ENCODE measurements around the gene PKNOX2. TPM values are rescaled to one million over a fixed set of nuclear protein-coding genes. Genes with fewer than 3 reads are reported as not detected.

PKNOX2 gene
- total RNA-seq, 4 donors from 2014 or later = 0.27 to 4.8 (median 0.75) TPM; not detected in 1

- in situ Hi-C loops (cut with MboI; ENCODE audit: low pct_ligation_motif_present in 1 of 4, low pct_unique_long_range_greater_than_20kb in 1 of 4, low sequenced_read_pairs in 3 of 4) (loop anchor here in 3 of 4 donors (10.0 to 25.0 kb wide), 2 partner anchors 168 to 176 kb away; no protein-coding TSS in a partner anchor), intact Hi-C loops (cut with DNase I; ENCODE audit: low total_unique reads) (no loop called here)
- no peaks in the 10 kb centered on the region for H3K36me3 ChIP-seq
- H3K4me3 ChIP-seq = no peak overlapping the region
- TF ChIP-seq POLR2AphosphoS5 (IDR thresholded peaks at IDR 0.05) (peak in 1 of 3 donors; percentile 22), POLR2A (IDR thresholded peaks at IDR 0.05) (no peak), EP300 (IDR thresholded peaks at IDR 0.05; ENCODE audit: low read depth) (no peak), CTCF (IDR thresholded peaks at IDR 0.05) (no peak)
- H3K27ac ChIP-seq = peak overlapping the region; percentile 72 to 91 (median 84)
- no peaks in the 10 kb centered on the region for H3K9me3 ChIP-seq
- no peak for DNase-seq
- peaks cover 51% of the 10 kb centered on the region for H3K27me3 ChIP-seq
- peaks cover 4 to 53% (median 16%) of the 10 kb centered on the region in 4 donors for H3K4me1 ChIP-seq
- 61 to 63% methylated on average over 13 to 14 of the region's 14 CpGs for WGBS, 2 donors (ENCODE audit: low coverage in 1 of 2)
Observed at GRCh38 chr11:125168918-125169456, 4.4 kb downstream of the PKNOX2 start.

- H3K4me3 ChIP-seq = no peak overlapping the region
- in situ Hi-C loops (cut with MboI; ENCODE audit: low pct_ligation_motif_present in 1 of 4, low pct_unique_long_range_greater_than_20kb in 1 of 4, low sequenced_read_pairs in 3 of 4) = loop anchor here in 2 of 4 donors (25.0 kb wide), 1 partner anchor 167 kb away; no protein-coding TSS in a partner anchor
Observed at GRCh38 chr11:125170001-125170509, 5.5 kb downstream of the PKNOX2 start.

GRCh38 chr11:125170510-125171031 is 6.0 kb downstream of the PKNOX2 start:
- H3K4me3 ChIP-seq = no peak overlapping the region
- intact Hi-C loops (cut with DNase I; ENCODE audit: low total_unique reads) = no loop called here
- TF ChIP-seq EP300 (IDR thresholded peaks at IDR 0.05; ENCODE audit: low read depth) (no peak), CTCF (IDR thresholded peaks at IDR 0.05) (no peak), POLR2A (IDR thresholded peaks at IDR 0.05) (no peak), POLR2AphosphoS5 (IDR thresholded peaks at IDR 0.05) (no peak)
- H3K27ac ChIP-seq = peak overlapping the region; percentile 72 to 91 (median 84)
- H3K27me3 ChIP-seq = peaks cover 42% of the 10 kb centered on the region
- in situ Hi-C loops (cut with MboI; ENCODE audit: low pct_ligation_motif_present in 1 of 4, low pct_unique_long_range_greater_than_20kb in 1 of 4, low sequenced_read_pairs in 3 of 4) = loop anchor here in 2 of 4 donors (25.0 kb wide), 1 partner anchor 167 kb away; no protein-coding TSS in a partner anchor
- DNase-seq = no peak
- 53% methylated on average over 12 of the region's 12 CpGs; no CpG with 5 or more reads in 1 of the 2 donors for WGBS, 2 donors (ENCODE audit: low coverage in 1 of 2)
- no peaks in the 10 kb centered on the region for H3K9me3 ChIP-seq
- peaks cover 4 to 42% (median 12%) of the 10 kb centered on the region in 4 donors for H3K4me1 ChIP-seq
- H3K36me3 ChIP-seq = no peaks in the 10 kb centered on the region

More at GRCh38 chr11:125170001-125170509, 5.5 kb downstream of the PKNOX2 start:
- WGBS, 2 donors (ENCODE audit: low coverage in 1 of 2) = 72 to 75% methylated on average over 4 to 9 of the region's 9 CpGs
- H3K27me3 ChIP-seq = peaks cover 47% of the 10 kb centered on the region
- TF ChIP-seq EP300 (IDR thresholded peaks at IDR 0.05; ENCODE audit: low read depth) (no peak), POLR2A (IDR thresholded peaks at IDR 0.05) (no peak), CTCF (IDR thresholded peaks at IDR 0.05) (no peak), POLR2AphosphoS5 (IDR thresholded peaks at IDR 0.05) (no peak)
- H3K4me1 ChIP-seq = peaks cover 4 to 46% (median 16%) of the 10 kb centered on the region in 4 donors
- no peaks in the 10 kb centered on the region for H3K9me3 ChIP-seq
- intact Hi-C loops (cut with DNase I; ENCODE audit: low total_unique reads) = no loop called here
- no peak for DNase-seq
- peak overlapping the region; percentile 72 to 91 (median 84) for H3K27ac ChIP-seq
- no peaks in the 10 kb centered on the region for H3K36me3 ChIP-seq

- DNase-seq = no peak
- in situ Hi-C loops (cut with MboI; ENCODE audit: low pct_ligation_motif_present in 1 of 4, low pct_unique_long_range_greater_than_20kb in 1 of 4, low sequenced_read_pairs in 3 of 4) (loop anchor here in 2 of 4 donors (25.0 kb wide), 1 partner anchor 165 kb away; no protein-coding TSS in a partner anchor), intact Hi-C loops (cut with DNase I; ENCODE audit: low total_unique reads) (no loop called here)
- peaks cover 0 to 28% (median 7%) of the 10 kb centered on the region in 4 donors for H3K4me1 ChIP-seq
- H3K9me3 ChIP-seq = no peaks in the 10 kb centered on the region
- H3K27me3 ChIP-seq = peaks cover 28% of the 10 kb centered on the region
- no peak for TF ChIP-seq POLR2A (IDR thresholded peaks at IDR 0.05)
- H3K4me3 ChIP-seq = no peak overlapping the region
- WGBS, 2 donors (ENCODE audit: low coverage in 1 of 2) = 82 to 100% methylated on average over 1 to 4 of the region's 4 CpGs
- H3K36me3 ChIP-seq = no peaks in the 10 kb centered on the region
- no peak overlapping the region for H3K27ac ChIP-seq
Observed at GRCh38 chr11:125171974-125172373, 7.4 kb downstream of the PKNOX2 start.

Data from transverse colon (tissue), 4 donors.